ENCODE measurements around the gene MED31. TPM values are rescaled to one million over a fixed set of nuclear protein-coding genes. Genes with fewer than 3 reads are reported as not detected.
"Not testable (repeated sequence)": the region's sequence is repeated elsewhere in the genome, so short reads cannot be mapped to it uniquely, and the experiment has no call there.

The MED31 gene
- polyA plus RNA-seq, 2 of the 4 experiments (the other 2 are of a cell fraction), result 32.2 to 49.0 TPM

GRCh38 chr17:6596511-6596910, 54.9 kb downstream of the MED31 start:
- 75% methylated on average over 2 of the region's 2 CpGs for WGBS (ENCODE audit: missing lambda C conversion rate)
- Histone ChIP-seq H3K4me2 (no peak overlapping the region), H3K4me3 (no peak overlapping the region), H3K9me3 (no peaks in the 10 kb centered on the region), H3K27ac (no peak overlapping the region), H3K4me1 (peaks cover 47% of the 10 kb centered on the region)
- ATAC-seq (no peak), DNase-seq (ENCODE audit: low read depth in 1 of 2, low spot score in 1 of 2) (no peak), FAIRE-seq (peak; percentile 87)
- ChIA-PET CTCF (interaction anchor here (1.1 to 2.8 kb wide), 2 partner anchors 12 to 124 kb away, joined by 3 to 18 read pairs; no protein-coding TSS in a partner anchor), POLR2A (no interaction called here)
- TF ChIP-seq ELK1 (IDR thresholded peaks at IDR 0.05; ENCODE audit: low read depth, low read length), result no peak
- no peak for TF ChIP-seq RNF2 (IDR thresholded peaks at IDR 0.05; ENCODE audit: borderline replicate concordance, low read depth)
- TF ChIP-seq, protein P1, sequence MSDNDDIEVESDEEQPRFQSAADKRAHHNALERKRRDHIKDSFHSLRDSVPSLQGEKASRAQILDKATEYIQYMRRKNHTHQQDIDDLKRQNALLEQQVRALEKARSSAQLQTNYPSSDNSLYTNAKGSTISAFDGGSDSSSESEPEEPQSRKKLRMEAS (IDR thresholded peaks at IDR 0.05), result no peak
- TF ChIP-seq EHMT2 (IDR thresholded peaks at IDR 0.05; ENCODE audit: low read depth), result no peak

- POLR2A ChIA-PET, result no interaction called here
- Histone ChIP-seq H3K9me3 (no peaks in the 10 kb centered on the region), H3K4me2 (no peak overlapping the region), H3K27ac (no peak overlapping the region), H3K4me3 (no peak overlapping the region), H3K4me1 (peaks cover 50% of the 10 kb centered on the region)
- CTCF ChIA-PET, result interaction anchor here (2.8 kb wide), 1 partner anchor 124 kb away, joined by 18 read pairs; no protein-coding TSS in a partner anchor
- no peak for TF ChIP-seq POLR2A (IDR thresholded peaks at IDR 0.05; ENCODE audit: low read length)
- no peak for TF ChIP-seq HOXA7 (CRISPR knock-in tag; IDR thresholded peaks at IDR 0.05)
- TF ChIP-seq ZNF302 (CRISPR knock-in tag; IDR thresholded peaks at IDR 0.05), result no peak
- no peak for TF ChIP-seq GATA3 (IDR thresholded peaks at IDR 0.05; ENCODE audit: borderline replicate concordance)
- no peak for TF ChIP-seq RCOR1 (IDR thresholded peaks at IDR 0.05; ENCODE audit: low read depth, low read length)
- TF ChIP-seq RARB (CRISPR knock-in tag; IDR thresholded peaks at IDR 0.05), result no peak
- TF ChIP-seq HES2 (IDR thresholded peaks at IDR 0.05), result no peak
- TF ChIP-seq HEYL (CRISPR knock-in tag; IDR thresholded peaks at IDR 0.05), result no peak
- no peak for TF ChIP-seq USF2 (IDR thresholded peaks at IDR 0.05)
- TF ChIP-seq CHD4 (IDR thresholded peaks at IDR 0.05; ENCODE audit: borderline replicate concordance), result no peak
- TF ChIP-seq RAD21 (conservative IDR thresholded peaks at IDR 0.05 in 1 of 2, IDR thresholded peaks at IDR 0.05 in 1 of 2), result no peak
- no peak for TF ChIP-seq JUNB (IDR thresholded peaks at IDR 0.05)
- no peak for TF ChIP-seq ATOH8 (CRISPR knock-in tag; IDR thresholded peaks at IDR 0.05; ENCODE audit: low read depth)
- no peak for TF ChIP-seq RFX5 (IDR thresholded peaks at IDR 0.05)
- no peak for TF ChIP-seq KDM5A (IDR thresholded peaks at IDR 0.05)
- no peak for TF ChIP-seq NPAS2 (CRISPR knock-in tag; IDR thresholded peaks at IDR 0.05; ENCODE audit: borderline replicate concordance)
- no peak for DNase-seq (ENCODE audit: low read depth in 1 of 2, low spot score in 1 of 2)
- ATAC-seq, result no peak
- no peak for FAIRE-seq
- WGBS (ENCODE audit: missing lambda C conversion rate), result 94% methylated on average over 7 of the region's 7 CpGs
Observed at GRCh38 chr17:6596081-6596480, 55.3 kb downstream of the MED31 start.

- FAIRE-seq; H3K4me3 ChIP-seq; ATAC-seq; H3K9me3 ChIP-seq; DNase-seq (ENCODE audit: low read depth in 1 of 2, low spot score in 1 of 2); H3K4me2 ChIP-seq; POLR2A ChIA-PET: not testable (repeated sequence)
- CTCF ChIA-PET, result interaction anchor here (1.0 to 1.3 kb wide), 3 partner anchors 19 to 122 kb away, joined by 3 to 4 read pairs (median 4); no protein-coding TSS in a partner anchor
- Histone ChIP-seq H3K4me1 (peaks cover 42% of the 10 kb centered on the region), H3K27ac (peak overlapping the region; percentile 90 to 98)
- 95% methylated on average over 14 of the region's 14 CpGs for WGBS (ENCODE audit: missing lambda C conversion rate)
Observed at GRCh38 chr17:6593371-6593770, 58.0 kb downstream of the MED31 start.

Small RNA genes within 50 kb of the gene (small RNA-seq; reads per million reads assigned to genes)
- gene MIR4520-1 (0 reads per million in 6 experiments), gene RNA5SP435 (0 to 1,250 (median 1.7) reads per million in 6 experiments)

Other genes starting within 250 kb of the MED31 start
- not detected in 2 replicates for gene AIPL1, start 216.5 kb downstream of the MED31 start, polyA plus RNA-seq (2011; rRNA removed)
- gene AIPL1, start 216.5 kb downstream of the MED31 start, polyA plus RNA-seq (2017; fragmentation: RNase III; extraction: RNeasy Plus Mini Kit Qiagen cat#74134 plus additional on column Dnase treatment), result not detected in 3 replicates
- 25.4 and 26.3 TPM in 2 replicates for gene PIMREG, start 207.2 kb downstream of the MED31 start, polyA plus RNA-seq (2011; rRNA removed)
- 26.8 to 28.9 TPM (median 27.0 TPM) in 3 replicates for gene PIMREG, start 207.2 kb downstream of the MED31 start, polyA plus RNA-seq (2017; fragmentation: RNase III; extraction: RNeasy Plus Mini Kit Qiagen cat#74134 plus additional on column Dnase treatment)
- 0.80 and 0.93 TPM in 2 replicates for gene PITPNM3, start 95.0 kb downstream of the MED31 start, polyA plus RNA-seq (2011; rRNA removed)
- gene PITPNM3, start 95.0 kb downstream of the MED31 start, polyA plus RNA-seq (2017; fragmentation: RNase III; extraction: RNeasy Plus Mini Kit Qiagen cat#74134 plus additional on column Dnase treatment), result 1.8 to 2.3 TPM (median 2.2 TPM) in 3 replicates
- gene KIAA0753, start 10.9 kb downstream of the MED31 start, polyA plus RNA-seq (2011; rRNA removed), result 15.2 and 21.5 TPM in 2 replicates
- gene KIAA0753, start 10.9 kb downstream of the MED31 start, polyA plus RNA-seq (2017; fragmentation: RNase III; extraction: RNeasy Plus Mini Kit Qiagen cat#74134 plus additional on column Dnase treatment), result 13.6 to 16.1 TPM (median 14.1 TPM) in 3 replicates
- gene TXNDC17, start 10.5 kb downstream of the MED31 start, polyA plus RNA-seq (2011; rRNA removed), result 517 and 572 TPM in 2 replicates
- 621 to 751 TPM (median 643 TPM) in 3 replicates for gene TXNDC17, start 10.5 kb downstream of the MED31 start, polyA plus RNA-seq (2017; fragmentation: RNase III; extraction: RNeasy Plus Mini Kit Qiagen cat#74134 plus additional on column Dnase treatment)
- gene C17orf100, start 157 bp upstream of the MED31 start, polyA plus RNA-seq (2011; rRNA removed), result 4.1 and 4.2 TPM in 2 replicates
- gene C17orf100, start 157 bp upstream of the MED31 start, polyA plus RNA-seq (2017; fragmentation: RNase III; extraction: RNeasy Plus Mini Kit Qiagen cat#74134 plus additional on column Dnase treatment), result 2.4 to 3.1 TPM (median 2.6 TPM) in 3 replicates
- gene SLC13A5, start 61.8 kb upstream of the MED31 start, polyA plus RNA-seq (2011; rRNA removed), result 0.26 and 0.30 TPM in 2 replicates
- 0.03 to 0.26 TPM (median 0.15 TPM) in 3 replicates for gene SLC13A5, start 61.8 kb upstream of the MED31 start, polyA plus RNA-seq (2017; fragmentation: RNase III; extraction: RNeasy Plus Mini Kit Qiagen cat#74134 plus additional on column Dnase treatment)
- not detected in 2 replicates for gene XAF1, start 104.4 kb upstream of the MED31 start, polyA plus RNA-seq (2011; rRNA removed)
- not detected in 3 replicates for gene XAF1, start 104.4 kb upstream of the MED31 start, polyA plus RNA-seq (2017; fragmentation: RNase III; extraction: RNeasy Plus Mini Kit Qiagen cat#74134 plus additional on column Dnase treatment)
- not detected in 2 replicates for gene FBXO39, start 124.6 kb upstream of the MED31 start, polyA plus RNA-seq (2011; rRNA removed)
- gene FBXO39, start 124.6 kb upstream of the MED31 start, polyA plus RNA-seq (2017; fragmentation: RNase III; extraction: RNeasy Plus Mini Kit Qiagen cat#74134 plus additional on column Dnase treatment), result not detected in 3 replicates
- gene TEKT1, start 180.1 kb upstream of the MED31 start, polyA plus RNA-seq (2011; rRNA removed), result not detected in 2 replicates
- gene TEKT1, start 180.1 kb upstream of the MED31 start, polyA plus RNA-seq (2017; fragmentation: RNase III; extraction: RNeasy Plus Mini Kit Qiagen cat#74134 plus additional on column Dnase treatment), result not detected in 3 replicates